HCT116 (cell line): ENCODE measurements around the gene PLOD1. TPM values are rescaled to one million over a fixed set of nuclear protein-coding genes. Genes with fewer than 3 reads are reported as not detected.

Experiments used
- ATAC-seq: fragments of 200-7000 bp; cut with Tn5 transposase; 2 replicates; pipeline ENCODE4 v1.9.1; 2020; ENCODE audit warnings: mild to moderate bottlenecking, moderate library complexity
- BruUV-seq: library from RNA; stranded (reverse); fragments of 400-500 nt; replicated peaks from 2 replicates; lab custom pipeline; 2021; lab: Mats Ljungman, UMichigan
- CTCF ChIA-PET: fragments of 300-600 bp; sonication (Branson Sonifier 250); formaldehyde crosslinking; loops from one replicate; lab custom pipeline; 2021; ENCODE audit warnings: antibody characterized with exemption; lab: Charles Lee
- POLR2A ChIA-PET: fragments of 300-600, 350-600 bp; sonication (Branson Sonifier 250); formaldehyde crosslinking; loops from one replicate; lab custom pipeline; 2021; ENCODE audit warnings: antibody characterized with exemption; lab: Charles Lee
- RAD21 ChIA-PET, 2 experiments: fragments of 300-600 bp; sonication (Branson Sonifier 250); formaldehyde crosslinking; loops; one replicate each; lab custom pipeline; 2023; ENCODE audit warnings: low total read pairs in 2 of 2; ENCODE audit not compliant: uncharacterized antibody in 2 of 2, unreplicated experiment in 2 of 2, low non-redundant PET in 1 of 2; lab: Charles Lee
- DNase-seq: peaks from one replicate; pipeline ENCODE4 v3.0.0-alpha.2; 2010; ENCODE audit warnings: low read depth, low spot score
- H2AFZ ChIP-seq: fragments of 200-600 bp; shearing (Covaris generic), sonication (generic); 2 replicates; pipeline ENCODE4 v1.6.1; 2017; ENCODE audit warnings: low read depth, mixed run types, mixed read lengths, antibody characterized with exemption, low read length; ENCODE audit not compliant: poor library complexity, severe bottlenecking
- H3K27ac ChIP-seq: 2 replicates; pipeline ENCODE4 v1.5.1; 2012; ENCODE audit warnings: low read depth, low read length
- H3K27me3 ChIP-seq: fragments of 200-600 bp; sonication (generic); 2 replicates; pipeline ENCODE4 v1.6.1; 2016; ENCODE audit warnings: mixed run types, low read length, mixed read lengths; ENCODE audit not compliant: insufficient read depth
- H3K36me3 ChIP-seq, 2 experiments: fragments of 200-500 bp in 1 of 2; fragments of 200-600 bp in 1 of 2; sonication (Bioruptor generic) in 1 of 2; sonication (generic) in 1 of 2; 2 replicates each; pipeline versions ENCODE4 v1.5.1 to v1.6.1; 2014 to 2016; ENCODE audit warnings: low read length in 2 of 2, inconsistent platforms in 1 of 2, mixed read lengths in 1 of 2, mixed run types in 1 of 2; ENCODE audit not compliant: insufficient read depth in 2 of 2, control insufficient read depth in 1 of 2
- H3K4me1 ChIP-seq, 2 experiments: fragments of 200-600 bp in 1 of 2; sonication (generic) in 1 of 2; 2 replicates each; pipeline versions ENCODE4 v1.5.1 to v1.6.1; 2012 to 2017; ENCODE audit warnings: low read length in 2 of 2, inconsistent platforms in 1 of 2, mild to moderate bottlenecking in 1 of 2, mixed read lengths in 1 of 2, mixed run types in 1 of 2, moderate library complexity in 1 of 2; ENCODE audit not compliant: insufficient read depth in 2 of 2, control insufficient read depth in 1 of 2
- H3K4me2 ChIP-seq: fragments of 200-600 bp; sonication (generic); 2 replicates; pipeline ENCODE4 v1.6.1; 2017; ENCODE audit warnings: mixed run types, low read length, mixed read lengths
- H3K4me3 ChIP-seq, 2 experiments: fragments of 200-600 bp in 1 of 2; sonication (generic) in 1 of 2; replicated peaks in 1 of 2; 2 replicates each; pipeline ENCODE4 v1.5.1; 2011 to 2016; ENCODE audit warnings: low read length in 2 of 2, control low read depth in 1 of 2, low read depth in 1 of 2, mild to moderate bottlenecking in 1 of 2, mixed read lengths in 1 of 2, mixed run types in 1 of 2
- H3K79me2 ChIP-seq: fragments of 200-600 bp; sonication (generic); 2 replicates; pipeline ENCODE4 v1.6.1; 2017; ENCODE audit warnings: mild to moderate bottlenecking, mixed run types, low read length, moderate library complexity, mixed read lengths; ENCODE audit not compliant: insufficient read depth
- H3K9ac ChIP-seq: fragments of 200-600 bp; sonication (generic); 2 replicates; pipeline ENCODE4 v1.6.1; 2016; ENCODE audit warnings: low read length, mixed read lengths
- H3K9me2 ChIP-seq: fragments of 200-600 bp; sonication (generic), shearing (Covaris generic); 2 replicates; pipeline ENCODE4 v1.6.1; 2017; ENCODE audit warnings: mixed run types, mild to moderate bottlenecking, moderate library complexity; ENCODE audit not compliant: insufficient read depth
- H3K9me3 ChIP-seq, 2 experiments: fragments of 200-500 bp in 1 of 2; fragments of 200-600 bp in 1 of 2; sonication (Bioruptor generic) in 1 of 2; sonication (generic) in 1 of 2; 2 replicates each; pipeline ENCODE4 v1.6.1; 2014 to 2017; ENCODE audit warnings: low read length in 2 of 2, mixed read lengths in 2 of 2, inconsistent platforms in 1 of 2, low read depth in 1 of 2, mild to moderate bottlenecking in 1 of 2, mixed run types in 1 of 2, moderate library complexity in 1 of 2; ENCODE audit not compliant: control insufficient read depth in 1 of 2, insufficient read depth in 1 of 2
- H4K20me1 ChIP-seq: fragments of 200-600 bp; sonication (generic), shearing (Covaris generic); 2 replicates; pipeline ENCODE4 v1.6.1; 2017; ENCODE audit warnings: mixed run types, mild to moderate bottlenecking, moderate library complexity; ENCODE audit not compliant: insufficient read depth
- CBX3 ChIP-seq: IDR thresholded peaks from 2 replicates; pipeline ENCODE4 v1.6.1; 2012; ENCODE audit warnings: low read depth
- CEBPB ChIP-seq: IDR thresholded peaks from 2 replicates; pipeline ENCODE4 v1.6.1; 2012; ENCODE audit warnings: low read depth
- ELF1 ChIP-seq: IDR thresholded peaks from 2 replicates; pipeline ENCODE4 v1.6.1; 2012; ENCODE audit warnings: low read depth, borderline replicate concordance
- EZH2 ChIP-seq: fragments of 200-600 bp; sonication (generic); IDR thresholded peaks from 2 replicates; pipeline ENCODE4 v1.6.1; 2017; ENCODE audit warnings: antibody characterized with exemption, mixed run types
- FOSL1 ChIP-seq: IDR thresholded peaks from 2 replicates; pipeline ENCODE4 v1.6.1; 2012; ENCODE audit warnings: low read depth
- POLR2A ChIP-seq: IDR thresholded peaks from 2 replicates; pipeline ENCODE4 v1.7.0; 2011; ENCODE audit warnings: borderline replicate concordance; ENCODE audit not compliant: insufficient read depth, insufficient read length; ENCODE audit errors: extremely low read depth
- POLR2AphosphoS5 ChIP-seq: IDR thresholded peaks from 2 replicates; pipeline ENCODE4 v1.6.1; 2011; ENCODE audit warnings: mild to moderate bottlenecking, low read depth, low read length, moderate library complexity
- SRF ChIP-seq: IDR thresholded peaks from 2 replicates; pipeline ENCODE4 v1.6.1; 2012; ENCODE audit warnings: low read depth
- TCF7L2 ChIP-seq: IDR thresholded peaks from 2 replicates; pipeline ENCODE4 v1.7.0; 2011; ENCODE audit warnings: borderline replicate concordance, inconsistent platforms; ENCODE audit not compliant: insufficient read depth, insufficient read length; ENCODE audit errors: extremely low read depth
- ZFX ChIP-seq: fragments of 450-650 bp; IDR thresholded peaks from 2 replicates; pipeline ENCODE4 v1.6.1; 2017
- ZNF274 ChIP-seq: fragments of 200-500 bp; sonication (Bioruptor generic); IDR thresholded peaks from 2 replicates; pipeline ENCODE4 v1.6.1; 2014; ENCODE audit warnings: mild to moderate bottlenecking, low read depth, low read length, inconsistent platforms
- intact Hi-C: fragments of 100-400 bp; cut with micrococcal nuclease; formaldehyde crosslinking; loops from 2 replicates; pipeline ENCODE4 v1.10.0; 2022
- total RNA-seq: library from RNA; stranded (reverse); gene quantifications from one replicate; pipeline ENCODE4 v1.2.1, GENCODE V29; 2021; ENCODE audit not compliant: unreplicated experiment
- TF ChIP-seq, protein P1 (sequence below): IDR thresholded peaks from 2 replicates; pipeline ENCODE4 v1.6.1; 2012; ENCODE audit warnings: low read depth
- TF ChIP-seq, protein P2 (sequence below): IDR thresholded peaks from 2 replicates; pipeline ENCODE4 v1.6.1; 2012
- TF ChIP-seq, protein P3 (sequence below): IDR thresholded peaks from 2 replicates; pipeline ENCODE4 v1.6.1; 2012

The PLOD1 gene
- total RNA-seq, 1 experiment from 2014 or later: 175 TPM

DNA sequence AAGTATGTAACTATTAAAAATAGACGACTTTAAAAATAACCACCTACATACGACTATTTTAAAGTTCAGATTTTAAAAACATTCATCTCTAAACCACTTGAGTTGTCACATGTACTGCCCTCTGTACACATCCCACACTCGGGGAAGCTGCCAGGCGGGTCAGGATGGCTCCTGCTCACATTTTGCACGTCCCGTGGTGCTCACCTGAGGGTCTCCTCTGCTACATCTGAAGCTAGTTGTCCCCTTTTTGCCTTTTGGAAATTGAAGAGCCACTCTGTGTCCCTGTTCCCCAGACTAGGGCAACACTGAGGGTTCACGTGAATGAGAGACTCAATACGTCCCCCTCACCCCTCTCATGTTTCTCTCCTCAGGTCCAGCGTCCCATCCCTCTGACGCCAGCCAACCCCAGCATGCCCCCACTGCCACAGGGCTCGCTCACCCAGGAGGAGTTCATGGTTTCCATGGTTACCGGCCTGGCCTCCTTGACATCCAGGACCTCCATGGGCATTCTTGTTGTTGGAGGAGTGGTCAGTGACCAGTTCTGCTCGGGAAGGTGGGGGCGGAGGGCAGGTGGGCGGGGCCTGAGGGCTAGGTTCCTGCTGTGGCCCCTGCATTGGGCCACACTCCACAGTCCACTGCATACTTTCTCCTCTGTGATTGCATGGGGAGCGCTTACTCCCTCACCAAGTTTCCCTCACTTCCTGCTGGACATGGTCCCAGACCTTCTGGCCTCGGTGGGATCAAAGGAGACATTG is 71.8 kb downstream of the PLOD1 start:
- Histone ChIP-seq H3K4me2 (no peak overlapping the region), H3K9me3 (no peaks in the 10 kb centered on the region), H3K36me3 (peaks cover 34 to 70% of the 10 kb centered on the region in 2 experiments), H3K4me1 (peaks cover 0 to 10% of the 10 kb centered on the region in 2 experiments; a peak in 2 of 4 replicates), H2AFZ (no peak overlapping the region), H3K27ac (no peak overlapping the region), H3K9ac (no peak overlapping the region), H3K9me2 (no peaks in the 10 kb centered on the region), H3K4me3 (no peak overlapping the region), H3K27me3 (no peaks in the 10 kb centered on the region), H4K20me1 (no peaks in the 10 kb centered on the region), H3K79me2 (no peaks in the 10 kb centered on the region)
- BruUV-seq: no TSS peak
- TF ChIP-seq EZH2 (no peak), CBX3 (no peak), ZNF274 (no peak), SRF (no peak), ELF1 (no peak), POLR2A (no peak), FOSL1 (no peak), CEBPB (no peak), TCF7L2 (no peak), ZFX (no peak), POLR2AphosphoS5 (no peak)
- TF ChIP-seq, protein P1, sequence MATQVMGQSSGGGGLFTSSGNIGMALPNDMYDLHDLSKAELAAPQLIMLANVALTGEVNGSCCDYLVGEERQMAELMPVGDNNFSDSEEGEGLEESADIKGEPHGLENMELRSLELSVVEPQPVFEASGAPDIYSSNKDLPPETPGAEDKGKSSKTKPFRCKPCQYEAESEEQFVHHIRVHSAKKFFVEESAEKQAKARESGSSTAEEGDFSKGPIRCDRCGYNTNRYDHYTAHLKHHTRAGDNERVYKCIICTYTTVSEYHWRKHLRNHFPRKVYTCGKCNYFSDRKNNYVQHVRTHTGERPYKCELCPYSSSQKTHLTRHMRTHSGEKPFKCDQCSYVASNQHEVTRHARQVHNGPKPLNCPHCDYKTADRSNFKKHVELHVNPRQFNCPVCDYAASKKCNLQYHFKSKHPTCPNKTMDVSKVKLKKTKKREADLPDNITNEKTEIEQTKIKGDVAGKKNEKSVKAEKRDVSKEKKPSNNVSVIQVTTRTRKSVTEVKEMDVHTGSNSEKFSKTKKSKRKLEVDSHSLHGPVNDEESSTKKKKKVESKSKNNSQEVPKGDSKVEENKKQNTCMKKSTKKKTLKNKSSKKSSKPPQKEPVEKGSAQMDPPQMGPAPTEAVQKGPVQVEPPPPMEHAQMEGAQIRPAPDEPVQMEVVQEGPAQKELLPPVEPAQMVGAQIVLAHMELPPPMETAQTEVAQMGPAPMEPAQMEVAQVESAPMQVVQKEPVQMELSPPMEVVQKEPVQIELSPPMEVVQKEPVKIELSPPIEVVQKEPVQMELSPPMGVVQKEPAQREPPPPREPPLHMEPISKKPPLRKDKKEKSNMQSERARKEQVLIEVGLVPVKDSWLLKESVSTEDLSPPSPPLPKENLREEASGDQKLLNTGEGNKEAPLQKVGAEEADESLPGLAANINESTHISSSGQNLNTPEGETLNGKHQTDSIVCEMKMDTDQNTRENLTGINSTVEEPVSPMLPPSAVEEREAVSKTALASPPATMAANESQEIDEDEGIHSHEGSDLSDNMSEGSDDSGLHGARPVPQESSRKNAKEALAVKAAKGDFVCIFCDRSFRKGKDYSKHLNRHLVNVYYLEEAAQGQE: no peak
- TF ChIP-seq, protein P2, sequence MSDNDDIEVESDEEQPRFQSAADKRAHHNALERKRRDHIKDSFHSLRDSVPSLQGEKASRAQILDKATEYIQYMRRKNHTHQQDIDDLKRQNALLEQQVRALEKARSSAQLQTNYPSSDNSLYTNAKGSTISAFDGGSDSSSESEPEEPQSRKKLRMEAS: no peak
- TF ChIP-seq, protein P3, sequence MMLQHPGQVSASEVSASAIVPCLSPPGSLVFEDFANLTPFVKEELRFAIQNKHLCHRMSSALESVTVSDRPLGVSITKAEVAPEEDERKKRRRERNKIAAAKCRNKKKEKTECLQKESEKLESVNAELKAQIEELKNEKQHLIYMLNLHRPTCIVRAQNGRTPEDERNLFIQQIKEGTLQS: no peak
- no peak for DNase-seq
- intact Hi-C loops: no loop called here
- no peak for ATAC-seq
- CTCF ChIA-PET: no interaction called here
- RAD21 ChIA-PET: no interaction called here
- POLR2A ChIA-PET: no interaction called here
